ENCODE measurements around the gene RHO. TPM values are rescaled to one million over a fixed set of nuclear protein-coding genes. Genes with fewer than 3 reads are reported as not detected.

The RHO gene
- total RNA-seq, 2 donors from 2014 or later, result 0.23 TPM; not detected in 1

DNA sequence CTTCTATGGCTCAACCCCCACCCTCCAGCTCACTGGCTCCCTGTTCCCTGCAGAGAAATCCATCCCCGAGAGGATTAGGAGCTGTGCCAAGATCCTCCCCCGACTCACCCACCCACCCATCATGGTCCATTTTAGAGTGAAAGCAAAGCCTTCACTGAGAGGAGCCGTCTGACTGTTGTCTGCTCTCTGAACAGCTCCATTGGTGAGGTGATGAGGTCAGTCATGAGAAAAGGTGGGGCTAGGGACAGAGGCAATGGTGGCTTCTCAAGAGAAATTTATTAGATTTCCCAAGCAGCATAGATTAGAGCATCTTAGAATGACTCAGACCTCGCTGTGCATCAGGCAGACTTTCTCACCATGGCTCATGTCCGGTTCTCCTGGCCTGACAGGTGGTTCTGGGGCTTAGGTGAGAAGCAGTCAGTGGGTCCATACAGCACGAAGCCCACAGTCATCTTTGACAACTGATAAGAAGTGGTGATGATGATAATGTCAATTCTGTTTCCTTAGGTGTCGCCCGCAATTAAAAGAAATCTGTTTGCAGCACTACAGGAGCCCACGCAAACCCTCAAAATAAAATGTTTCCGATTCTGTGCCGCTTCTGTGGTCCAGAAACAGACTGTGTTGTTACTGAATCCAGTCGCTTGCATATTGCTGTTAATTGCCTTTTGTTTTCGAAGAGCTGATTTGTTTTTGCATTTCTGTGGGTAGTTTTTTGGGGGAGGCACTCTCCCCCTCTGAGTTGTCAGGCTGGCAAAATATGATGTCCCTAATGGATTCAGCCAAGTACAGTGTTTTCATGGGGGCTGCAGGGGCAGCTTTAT is 24.8 kb upstream of the RHO start:
- WGBS, result 85% methylated on average over 13 of the region's 13 CpGs
- Histone ChIP-seq H3K27ac (no peak overlapping the region), H3K27me3 (replicated peaks; ENCODE audit: insufficient read depth) (no peaks in the 10 kb centered on the region), H3K36me3 (no peaks in the 10 kb centered on the region), H3K9me3 (no peaks in the 10 kb centered on the region), H3K4me1 (replicated peaks) (no peaks in the 10 kb centered on the region), H3K4me3 (no peak overlapping the region)
- intact Hi-C loops (cut with DNase I), result no loop called here
- DNase-seq (ENCODE audit: low spot score), result no peak
- TF ChIP-seq, protein P1, sequence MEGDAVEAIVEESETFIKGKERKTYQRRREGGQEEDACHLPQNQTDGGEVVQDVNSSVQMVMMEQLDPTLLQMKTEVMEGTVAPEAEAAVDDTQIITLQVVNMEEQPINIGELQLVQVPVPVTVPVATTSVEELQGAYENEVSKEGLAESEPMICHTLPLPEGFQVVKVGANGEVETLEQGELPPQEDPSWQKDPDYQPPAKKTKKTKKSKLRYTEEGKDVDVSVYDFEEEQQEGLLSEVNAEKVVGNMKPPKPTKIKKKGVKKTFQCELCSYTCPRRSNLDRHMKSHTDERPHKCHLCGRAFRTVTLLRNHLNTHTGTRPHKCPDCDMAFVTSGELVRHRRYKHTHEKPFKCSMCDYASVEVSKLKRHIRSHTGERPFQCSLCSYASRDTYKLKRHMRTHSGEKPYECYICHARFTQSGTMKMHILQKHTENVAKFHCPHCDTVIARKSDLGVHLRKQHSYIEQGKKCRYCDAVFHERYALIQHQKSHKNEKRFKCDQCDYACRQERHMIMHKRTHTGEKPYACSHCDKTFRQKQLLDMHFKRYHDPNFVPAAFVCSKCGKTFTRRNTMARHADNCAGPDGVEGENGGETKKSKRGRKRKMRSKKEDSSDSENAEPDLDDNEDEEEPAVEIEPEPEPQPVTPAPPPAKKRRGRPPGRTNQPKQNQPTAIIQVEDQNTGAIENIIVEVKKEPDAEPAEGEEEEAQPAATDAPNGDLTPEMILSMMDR (IDR thresholded peaks at IDR 0.05), result no peak
- TF ChIP-seq POLR2AphosphoS5 (IDR thresholded peaks at IDR 0.05), result no peak
- no peak for TF ChIP-seq POLR2A (IDR thresholded peaks at IDR 0.05)

DNA sequence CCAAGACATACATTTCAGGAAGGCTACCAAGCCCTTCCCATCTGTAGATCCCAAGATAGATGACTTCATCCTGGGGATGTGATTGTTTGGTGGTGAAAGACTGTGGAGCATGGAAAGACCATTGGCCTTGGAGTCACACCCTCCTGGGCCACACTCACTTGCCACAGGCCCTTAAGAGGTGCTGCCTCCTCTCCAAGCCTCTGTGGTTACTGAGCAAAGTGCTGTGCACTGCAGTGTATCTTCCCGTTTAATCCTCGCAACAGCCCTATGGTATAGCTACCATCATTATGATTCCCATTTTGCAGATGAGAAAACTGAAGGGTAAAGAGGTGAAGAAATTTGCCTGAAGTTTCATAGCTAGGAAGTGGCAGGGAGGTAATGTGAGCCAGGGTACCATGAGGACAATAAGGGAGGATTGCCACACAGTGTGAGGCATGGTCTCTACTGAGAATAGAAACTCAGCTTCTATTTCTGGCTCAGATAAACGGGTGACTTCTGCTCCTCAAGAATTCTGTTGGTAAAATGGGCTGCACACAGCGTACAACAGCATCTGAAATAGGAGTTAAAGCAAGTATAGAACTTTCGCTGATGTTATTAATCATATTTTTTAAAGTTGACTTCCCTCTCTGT is 23.9 kb upstream of the RHO start:
- H3K4me1 ChIP-seq (replicated peaks), result no peaks in the 10 kb centered on the region
- H3K9me3 ChIP-seq, result no peaks in the 10 kb centered on the region
- intact Hi-C loops (cut with DNase I), result no loop called here
- H3K27ac ChIP-seq, result no peak overlapping the region
- DNase-seq (ENCODE audit: low spot score), result no peak
- TF ChIP-seq POLR2A (IDR thresholded peaks at IDR 0.05) (no peak), POLR2AphosphoS5 (IDR thresholded peaks at IDR 0.05) (no peak)
- TF ChIP-seq, protein P1 (IDR thresholded peaks at IDR 0.05), result no peak
- no peaks in the 10 kb centered on the region for H3K36me3 ChIP-seq
- no peak overlapping the region for H3K4me3 ChIP-seq
- WGBS, result 81% methylated on average over 5 of the region's 5 CpGs
- H3K27me3 ChIP-seq (replicated peaks; ENCODE audit: insufficient read depth), result no peaks in the 10 kb centered on the region

DNA sequence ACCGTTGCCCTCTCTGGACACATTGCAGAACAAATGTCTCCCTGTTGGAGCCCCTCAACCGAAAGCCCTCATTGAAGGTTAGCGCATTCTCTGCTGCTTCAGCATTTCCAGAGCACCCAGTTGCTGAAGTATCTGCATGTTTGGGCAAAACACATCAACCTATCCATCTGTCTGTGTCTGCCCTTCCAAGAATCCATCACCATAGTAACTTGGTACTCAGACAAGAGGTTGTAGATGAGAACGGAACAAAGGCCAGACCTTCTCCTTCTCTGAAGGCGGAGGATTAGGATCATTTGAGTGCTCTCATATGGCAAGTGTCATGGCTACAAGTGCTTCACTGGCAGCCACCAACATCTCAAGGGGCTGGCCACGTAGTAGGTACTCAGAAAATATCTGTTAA is 23.1 kb upstream of the RHO start:
- Histone ChIP-seq H3K4me3 (no peak overlapping the region), H3K27me3 (replicated peaks; ENCODE audit: insufficient read depth) (no peaks in the 10 kb centered on the region), H3K27ac (no peak overlapping the region), H3K36me3 (no peaks in the 10 kb centered on the region), H3K4me1 (replicated peaks) (no peaks in the 10 kb centered on the region), H3K9me3 (no peaks in the 10 kb centered on the region)
- intact Hi-C loops (cut with DNase I), result no loop called here
- DNase-seq (ENCODE audit: low spot score), result no peak
- 59% methylated on average over 6 of the region's 6 CpGs for WGBS
- TF ChIP-seq POLR2AphosphoS5 (IDR thresholded peaks at IDR 0.05) (no peak), POLR2A (IDR thresholded peaks at IDR 0.05) (no peak)
- TF ChIP-seq, protein P1 (IDR thresholded peaks at IDR 0.05), result no peak

DNA sequence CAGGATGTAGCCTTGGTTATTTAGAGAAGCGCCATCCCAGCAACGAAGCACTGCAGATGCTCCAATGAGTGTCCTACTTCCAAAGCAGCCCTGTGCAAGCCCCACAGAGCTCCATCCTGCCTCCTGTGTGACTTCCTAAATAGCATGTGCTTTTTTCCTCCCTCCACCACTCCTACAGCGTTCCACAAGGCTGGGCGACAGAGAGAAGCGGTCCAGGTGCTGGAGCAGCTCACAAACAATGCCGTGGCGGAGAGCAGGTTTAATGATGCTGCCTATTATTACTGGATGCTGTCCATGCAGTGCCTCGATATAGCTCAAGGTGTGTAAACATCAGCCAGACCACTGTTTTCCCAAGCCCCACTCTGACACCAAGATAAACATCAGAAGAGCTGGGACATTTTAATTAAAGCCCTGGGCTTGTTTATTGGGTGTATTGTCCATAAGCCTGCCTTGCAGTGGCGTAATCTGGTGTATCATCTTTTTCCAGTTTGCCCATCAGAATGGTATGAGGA is 22.2 kb upstream of the RHO start:
- H3K27ac ChIP-seq, result no peak overlapping the region
- intact Hi-C loops (cut with DNase I), result no loop called here
- no peaks in the 10 kb centered on the region for H3K4me1 ChIP-seq (replicated peaks)
- H3K36me3 ChIP-seq, result no peaks in the 10 kb centered on the region
- H3K9me3 ChIP-seq, result no peaks in the 10 kb centered on the region
- H3K27me3 ChIP-seq (replicated peaks; ENCODE audit: insufficient read depth), result no peaks in the 10 kb centered on the region
- TF ChIP-seq POLR2AphosphoS5 (IDR thresholded peaks at IDR 0.05), result no peak
- DNase-seq (ENCODE audit: low spot score), result no peak
- no peak overlapping the region for H3K4me3 ChIP-seq
- whole genome bisulfite sequencing, result 54% methylated on average over 9 of the region's 9 CpGs

DNA sequence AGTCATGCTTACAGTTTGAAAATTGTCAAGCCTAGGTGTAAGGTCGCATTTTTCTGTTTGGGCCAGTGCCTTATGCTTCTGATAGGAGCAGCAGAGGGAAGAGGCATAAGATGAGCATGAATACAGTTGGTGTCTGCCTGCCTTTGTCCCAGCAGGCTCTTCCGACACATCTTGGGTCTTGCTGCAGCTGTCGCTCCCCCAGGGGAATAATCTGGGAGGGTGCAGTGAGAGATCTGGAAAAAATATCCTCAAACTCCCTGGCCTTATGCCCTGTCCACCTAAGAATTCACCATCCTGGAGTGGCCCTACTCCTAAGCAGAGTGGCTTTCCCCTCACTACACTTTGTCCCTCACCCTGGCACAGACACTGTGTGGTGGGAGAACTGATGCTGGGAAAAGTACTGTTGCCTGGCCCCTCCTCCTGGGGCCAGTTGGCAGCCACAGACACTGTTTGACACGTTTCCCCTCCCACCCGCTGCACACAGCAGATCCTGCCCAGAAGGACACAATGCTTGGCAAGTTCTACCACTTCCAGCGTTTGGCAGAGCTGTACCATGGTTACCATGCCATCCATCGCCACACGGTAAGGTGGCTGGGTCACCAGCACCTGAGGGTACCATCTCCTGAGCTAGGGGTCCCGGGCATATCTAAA is 21.1 kb upstream of the RHO start:
- no peak overlapping the region for H3K27ac ChIP-seq
- TF ChIP-seq POLR2AphosphoS5 (IDR thresholded peaks at IDR 0.05) (no peak), POLR2A (IDR thresholded peaks at IDR 0.05) (no peak)
- TF ChIP-seq, protein P1 (IDR thresholded peaks at IDR 0.05), result no peak
- WGBS, result 66% methylated on average over 9 of the region's 9 CpGs
- DNase-seq (ENCODE audit: low spot score), result no peak
- H3K36me3 ChIP-seq, result no peaks in the 10 kb centered on the region
- H3K27me3 ChIP-seq (replicated peaks; ENCODE audit: insufficient read depth), result no peaks in the 10 kb centered on the region
- no peaks in the 10 kb centered on the region for H3K4me1 ChIP-seq (replicated peaks)
- no peak overlapping the region for H3K4me3 ChIP-seq
- intact Hi-C loops (cut with DNase I), result no loop called here
- no peaks in the 10 kb centered on the region for H3K9me3 ChIP-seq

Measured in prostate gland (tissue), 2 donors.